GM23248 (cell line): ENCODE measurements around the gene SLC38A5. TPM values are rescaled to one million over a fixed set of nuclear protein-coding genes. Genes with fewer than 3 reads are reported as not detected.

Source experiments
- DNase-seq: peaks from one replicate; pipeline ENCODE4 v3.0.0-alpha.2; 2015
- H2AFZ ChIP-seq: fragments of 200-600 bp; sonication (generic); 2 replicates; pipeline ENCODE4 v1.6.1; 2016; ENCODE audit warnings: antibody characterized with exemption
- H3F3A ChIP-seq: fragments of 200-600 bp; sonication (generic); 2 replicates; pipeline ENCODE4 v1.6.1; 2016; ENCODE audit warnings: mild to moderate bottlenecking, antibody characterized with exemption, mixed run types; ENCODE audit not compliant: insufficient read depth
- H3K27ac ChIP-seq: fragments of 200-600 bp; sonication (generic); 2 replicates; pipeline ENCODE4 v1.5.1; 2016; ENCODE audit warnings: mild to moderate bottlenecking
- H3K27me3 ChIP-seq: fragments of 200-600 bp; sonication (generic); replicated peaks from 2 replicates; pipeline ENCODE4 v1.6.1; 2016; ENCODE audit warnings: mild to moderate bottlenecking; ENCODE audit not compliant: insufficient read depth
- H3K36me3 ChIP-seq: fragments of 200-600 bp; sonication (generic); 2 replicates; pipeline ENCODE4 v1.6.1; 2016; ENCODE audit warnings: low read depth, mild to moderate bottlenecking
- H3K4me1 ChIP-seq: fragments of 200-600 bp; sonication (generic); 2 replicates; pipeline ENCODE4 v1.6.1; 2016; ENCODE audit warnings: mild to moderate bottlenecking; ENCODE audit not compliant: insufficient read depth
- H3K4me2 ChIP-seq: fragments of 200-600 bp; sonication (generic); one replicate; pipeline ENCODE4 v1.6.1; 2016; ENCODE audit warnings: mild to moderate bottlenecking; ENCODE audit not compliant: unreplicated experiment
- H3K4me3 ChIP-seq: fragments of 200-600 bp; sonication (generic); 2 replicates; pipeline ENCODE4 v1.5.1; 2016; ENCODE audit warnings: mild to moderate bottlenecking
- H3K79me2 ChIP-seq: fragments of 200-600 bp; sonication (generic); 2 replicates; pipeline ENCODE4 v1.6.1; 2016; ENCODE audit warnings: mild to moderate bottlenecking; ENCODE audit not compliant: insufficient read depth
- H3K9ac ChIP-seq: fragments of 200-600 bp; sonication (generic); 2 replicates; pipeline ENCODE4 v1.6.1; 2016; ENCODE audit warnings: mild to moderate bottlenecking
- H3K9me2 ChIP-seq: fragments of 200-600 bp; sonication (generic); 2 replicates; pipeline ENCODE4 v1.6.1; 2016; ENCODE audit warnings: mixed run types, mild to moderate bottlenecking, moderate library complexity; ENCODE audit not compliant: insufficient read depth
- H3K9me3 ChIP-seq: fragments of 200-600 bp; sonication (generic); one replicate; pipeline ENCODE4 v1.6.1; 2017; ENCODE audit warnings: low read depth
- H4K20me1 ChIP-seq: fragments of 200-600 bp; sonication (generic); 2 replicates; pipeline ENCODE4 v1.6.0; 2016; ENCODE audit not compliant: insufficient read depth
- EZH2 ChIP-seq: fragments of 200-600 bp; sonication (generic); IDR thresholded peaks from 2 replicates; pipeline ENCODE4 v1.6.1; 2018; ENCODE audit warnings: antibody characterized with exemption, mild to moderate bottlenecking; ENCODE audit not compliant: insufficient read depth, poor library complexity, severe bottlenecking
- EZH2phosphoT487 ChIP-seq: fragments of 200-600 bp; sonication (generic); IDR thresholded peaks from 2 replicates; pipeline ENCODE4 v1.6.1; 2018; ENCODE audit warnings: antibody characterized with exemption, moderate library complexity, mild to moderate bottlenecking, low read depth; ENCODE audit not compliant: insufficient read depth
- WGBS, 2 experiments: methylation state at CpG; one replicate each; pipeline ENCODE4 v1.1.6; 2015 to 2017; ENCODE audit warnings: low lambda C conversion rate in 2 of 2, low coverage in 1 of 2; ENCODE audit errors: missing lambda C conversion rate in 2 of 2; 5-methylcytosine and 5-hydroxymethylcytosine counted together
- in situ Hi-C: fragments of 300-500 bp; cut with MboI; formaldehyde crosslinking; loops from 2 replicates; pipeline ENCODE4 v1.15.0; 2020
- polyA plus RNA-seq: library from polyadenylated mRNA; unstranded; fragments of >200 nt; fragmentation: Nextera tagmentation; extraction: Ambion mirVana; gene quantifications from 2 replicates; pipeline ENCODE4 v1.2.1, GENCODE V29; 2016
- total RNA-seq: library from RNA; depleted of rRNA; stranded (reverse); fragments of >200 nt; shearing (Covaris generic); gene quantifications from 2 replicates; pipeline ENCODE4 v1.2.3, GENCODE V29; 2014

Gene SLC38A5
- total and polyA plus RNA-seq, 2 experiments from 2014 or later = 32.4 to 35.3 TPM

GRCh38 chrX:48470833-48471118 lies 716 bp upstream of the SLC38A5 start:
- DNase-seq = no peak
- 0 out of 2 replicates have a peak, but pooled peaks cover 6% of the 10 kb centered on the region for H3F3A ChIP-seq
- WGBS, 2 experiments = 96 to 100% methylated on average over 3 to 9 of the region's 9 CpGs
- H3K9me2 ChIP-seq = no peaks in the 10 kb centered on the region
- no peaks in the 10 kb centered on the region for H3K36me3 ChIP-seq
- no peaks in the 10 kb centered on the region for H3K27me3 ChIP-seq
- H3K4me3 ChIP-seq = no peak overlapping the region
- H4K20me1 ChIP-seq = no peaks in the 10 kb centered on the region
- H2AFZ ChIP-seq = no peak overlapping the region
- in situ Hi-C loops = no loop called here
- no peak overlapping the region for H3K9ac ChIP-seq
- no peaks in the 10 kb centered on the region for H3K9me3 ChIP-seq
- H3K4me2 ChIP-seq = no peak overlapping the region
- TF ChIP-seq EZH2phosphoT487 (no peak), EZH2 (no peak)
- no peaks in the 10 kb centered on the region; the same call in 1 of the 2 replicates for H3K4me1 ChIP-seq
- no peak overlapping the region for H3K27ac ChIP-seq
- H3K79me2 ChIP-seq = peaks cover 12% of the 10 kb centered on the region

GRCh38 chrX:48468693-48469691 lies 1.1 kb downstream of the SLC38A5 start:
- H3K4me3 ChIP-seq = peak overlapping the region; percentile 75; the same call in 1 of the 2 replicates
- H3K9ac ChIP-seq = peak overlapping the region; percentile 77
- in situ Hi-C loops = no loop called here
- no peaks in the 10 kb centered on the region; the same call in 1 of the 2 replicates for H3K79me2 ChIP-seq
- H3K9me3 ChIP-seq = no peaks in the 10 kb centered on the region
- no peaks in the 10 kb centered on the region for H3K27me3 ChIP-seq
- 80 to 88% methylated on average over 7 to 19 of the region's 23 CpGs for whole genome bisulfite sequencing, 2 experiments
- H3F3A ChIP-seq = peaks cover 6% of the 10 kb centered on the region; the same call in 1 of the 2 replicates
- H2AFZ ChIP-seq = peak overlapping the region; percentile 80
- DNase-seq = no peak
- H4K20me1 ChIP-seq = no peaks in the 10 kb centered on the region
- no peaks in the 10 kb centered on the region for H3K9me2 ChIP-seq
- H3K27ac ChIP-seq = no peak overlapping the region
- H3K4me1 ChIP-seq = peaks cover 3% of the 10 kb centered on the region; the same call in 1 of the 2 replicates
- peak overlapping the region; percentile 90 for H3K4me2 ChIP-seq
- no peaks in the 10 kb centered on the region for H3K36me3 ChIP-seq
- TF ChIP-seq EZH2phosphoT487 = no peak
- TF ChIP-seq EZH2 = no peak

- H3K9me2 ChIP-seq = no peaks in the 10 kb centered on the region
- in situ Hi-C loops = no loop called here
- peak overlapping the region; percentile 15; the same call in 1 of the 2 replicates for H3K27ac ChIP-seq
- WGBS, 2 experiments = 0 to 2% methylated on average over 3 to 17 of the region's 18 CpGs
- peak; percentile 54 for DNase-seq
- no peaks in the 10 kb centered on the region; the same call in 1 of the 2 replicates for H3K79me2 ChIP-seq
- H3F3A ChIP-seq = peaks cover 6% of the 10 kb centered on the region; the same call in 1 of the 2 replicates
- H3K9ac ChIP-seq = peak overlapping the region; percentile 77
- H3K4me2 ChIP-seq = peak overlapping the region; percentile 90
- no peaks in the 10 kb centered on the region for H3K36me3 ChIP-seq
- peaks cover 3% of the 10 kb centered on the region; the same call in 1 of the 2 replicates for H3K4me1 ChIP-seq
- no peaks in the 10 kb centered on the region for H3K9me3 ChIP-seq
- H2AFZ ChIP-seq = peak overlapping the region; percentile 80
- H3K27me3 ChIP-seq = no peaks in the 10 kb centered on the region
- TF ChIP-seq EZH2 (no peak), EZH2phosphoT487 (no peak)
- H4K20me1 ChIP-seq = no peaks in the 10 kb centered on the region
- H3K4me3 ChIP-seq = peak overlapping the region; percentile 75
These were observed 1.8 kb downstream of the SLC38A5 start for GRCh38 chrX:48468247-48468671.

DNA sequence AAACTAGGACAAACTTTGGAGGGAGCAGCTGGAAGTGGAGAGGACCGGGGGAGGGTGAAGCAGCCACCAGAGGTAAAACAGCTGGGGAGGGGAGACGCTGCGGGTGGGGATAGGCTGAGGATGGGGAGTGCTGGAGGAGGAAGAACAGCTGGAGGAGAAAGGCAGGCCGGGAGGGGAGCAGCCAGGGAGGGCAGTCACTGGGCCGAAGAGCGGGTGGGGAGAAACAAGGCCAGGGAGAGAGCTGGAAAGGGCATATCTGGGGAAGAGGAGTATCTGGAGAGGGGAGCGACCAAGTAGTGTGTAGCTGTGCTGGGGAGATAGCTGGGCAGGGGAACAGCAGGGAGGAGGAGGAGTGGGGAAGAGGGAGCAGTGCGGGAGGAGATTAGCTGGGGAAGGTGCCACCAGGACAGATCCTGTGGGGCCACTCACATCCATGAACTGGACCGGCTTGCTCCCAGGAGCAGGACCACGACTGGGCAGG lies 2.7 kb downstream of the SLC38A5 start:
- TF ChIP-seq EZH2phosphoT487 (no peak), EZH2 (no peak)
- no peaks in the 10 kb centered on the region for H4K20me1 ChIP-seq
- no peaks in the 10 kb centered on the region; the same call in 1 of the 2 replicates for H3F3A ChIP-seq
- WGBS, 2 experiments = 7 to 12% methylated on average over 3 to 10 of the region's 10 CpGs
- in situ Hi-C loops = no loop called here
- H3K9me3 ChIP-seq = no peaks in the 10 kb centered on the region
- H3K4me3 ChIP-seq = peak overlapping the region; percentile 75
- H3K79me2 ChIP-seq = no peaks in the 10 kb centered on the region; the same call in 1 of the 2 replicates
- no peaks in the 10 kb centered on the region for H3K27me3 ChIP-seq
- peak overlapping the region; percentile 80 for H2AFZ ChIP-seq
- peak overlapping the region; percentile 90 for H3K4me2 ChIP-seq
- H3K9me2 ChIP-seq = no peaks in the 10 kb centered on the region
- H3K27ac ChIP-seq = peak overlapping the region; percentile 15; the same call in 1 of the 2 replicates
- H3K9ac ChIP-seq = peak overlapping the region; percentile 77
- H3K4me1 ChIP-seq = peaks cover 3% of the 10 kb centered on the region; the same call in 1 of the 2 replicates
- H3K36me3 ChIP-seq = no peaks in the 10 kb centered on the region
- DNase-seq = peak; percentile 20
